HG03159 (cell line): Measurements from ENCODE around the gene S100A6.
"Not testable (repeated sequence)": the region's sequence is repeated elsewhere in the genome, so short reads cannot be mapped to it uniquely, and the experiment has no call there.

Experiments
- ATAC-seq: cut with Tn5 transposase; IDR thresholded peaks from one replicate; pipeline ENCODE4 v1.9.1; 2021; ENCODE audit warnings: mild to moderate bottlenecking, moderate library complexity; ENCODE audit not compliant: unreplicated experiment

S100A6 gene

GRCh38 chr1:153565529-153566374 lies 30.0 kb upstream of the S100A6 start, which contains the start of gene S100A2:
TSS of gene S100A2 (minus strand) at chr1:153565844. CDS start at chr1:153563877, 1,967 bp downstream.
- ATAC-seq, result no peak

- no peak for ATAC-seq
These were observed 28.2 kb upstream of the S100A6 start for GRCh38 chr1:153563991-153564390.

GRCh38 chr1:153563483-153563901 lies 27.7 kb upstream of the S100A6 start:
- no peak for ATAC-seq

- not testable (repeated sequence) for ATAC-seq
These were observed 26.2 kb upstream of the S100A6 start for GRCh38 chr1:153562021-153562420.

- no peak for ATAC-seq
These were observed 25.7 kb upstream of the S100A6 start for GRCh38 chr1:153561466-153561985.

- ATAC-seq, result no peak
These were observed 25.1 kb upstream of the S100A6 start for GRCh38 chr1:153560771-153561465.

GRCh38 chr1:153560241-153560640 lies 24.4 kb upstream of the S100A6 start:
- ATAC-seq, result no peak

- ATAC-seq, result no peak
These were observed 22.1 kb upstream of the S100A6 start for GRCh38 chr1:153557877-153558276.

- ATAC-seq, result no peak
These were observed 20.6 kb upstream of the S100A6 start for GRCh38 chr1:153556348-153556747.

- no peak for ATAC-seq
These were observed 18.2 kb upstream of the S100A6 start for GRCh38 chr1:153553830-153554541.

GRCh38 chr1:153553096-153553495 lies 17.3 kb upstream of the S100A6 start:
- no peak for ATAC-seq

GRCh38 chr1:153552335-153552734 lies 16.5 kb upstream of the S100A6 start:
- no peak for ATAC-seq

- ATAC-seq, result no peak
These were observed 15.2 kb upstream of the S100A6 start for GRCh38 chr1:153550827-153551500.

GRCh38 chr1:153550398-153550758 lies 14.6 kb upstream of the S100A6 start:
- ATAC-seq, result no peak

GRCh38 chr1:153549741-153550397 lies 14.1 kb upstream of the S100A6 start:
- no peak for ATAC-seq

GRCh38 chr1:153548722-153549688 lies 13.2 kb upstream of the S100A6 start, which contains the start of gene S100A3:
TSS of gene S100A3 (minus strand) at chr1:153549258. CDS start at chr1:153548485, 773 bp downstream.
- ATAC-seq, result no peak

- no peak for ATAC-seq
These were observed 12.1 kb upstream of the S100A6 start for GRCh38 chr1:153547560-153548551.
